Osteoblast (primary cell): ENCODE results near the gene NME3. TPM values are rescaled to one million over a fixed set of nuclear protein-coding genes. Genes with fewer than 3 reads are reported as not detected.

Experiments used
- DNase-seq: peaks from one replicate; pipeline ENCODE4 v3.0.0; 2011; ENCODE audit warnings: low spot score, mixed read lengths; ENCODE audit not compliant: insufficient read length; ENCODE audit errors: missing footprints
- H2AFZ ChIP-seq: 2 replicates; pipeline ENCODE4 v1.6.0; 2011; ENCODE audit warnings: mild to moderate bottlenecking, low read length
- H3K27ac ChIP-seq: 2 replicates; pipeline ENCODE4 v1.5.1; 2011; ENCODE audit warnings: mild to moderate bottlenecking, low read depth, low read length, moderate library complexity
- H3K27me3 ChIP-seq: 2 replicates; pipeline ENCODE4 v1.6.0; 2012; ENCODE audit warnings: mild to moderate bottlenecking, control low read depth, inconsistent platforms, low read length, moderate library complexity; ENCODE audit not compliant: insufficient read depth
- H3K36me3 ChIP-seq: 2 replicates; pipeline ENCODE4 v1.5.1; 2011; ENCODE audit warnings: mild to moderate bottlenecking, low read length, control low read depth, moderate library complexity; ENCODE audit not compliant: insufficient read depth
- H3K4me1 ChIP-seq: 2 replicates; pipeline ENCODE4 v1.5.1; 2011; ENCODE audit warnings: mild to moderate bottlenecking, low read length, control low read depth, moderate library complexity; ENCODE audit not compliant: insufficient read depth
- H3K4me2 ChIP-seq: 2 replicates; pipeline ENCODE4 v1.6.0; 2011; ENCODE audit warnings: mild to moderate bottlenecking, low read length; ENCODE audit not compliant: insufficient read depth
- H3K4me3 ChIP-seq: fragments of 200-600 bp; sonication (generic); 3 replicates; pipeline ENCODE4 v1.5.1; 2012; ENCODE audit warnings: mild to moderate bottlenecking, low read length, inconsistent platforms; ENCODE audit not compliant: insufficient read depth
- H3K79me2 ChIP-seq: 2 replicates; pipeline ENCODE4 v1.6.0; 2012; ENCODE audit warnings: mild to moderate bottlenecking, low read length, control low read depth, inconsistent platforms; ENCODE audit not compliant: insufficient read depth
- H3K9me3 ChIP-seq: 2 replicates; pipeline ENCODE4 v1.5.1; 2011; ENCODE audit warnings: low read depth, low read length, control low read depth
- H4K20me1 ChIP-seq: 2 replicates; pipeline ENCODE4 v1.6.0; 2012; ENCODE audit warnings: mild to moderate bottlenecking, low read length, control low read depth; ENCODE audit not compliant: insufficient read depth
- CTCF ChIP-seq: IDR thresholded peaks from 2 replicates; pipeline ENCODE4 v1.5.1; 2011; ENCODE audit warnings: mild to moderate bottlenecking, low read depth, low read length, moderate library complexity; ENCODE audit errors: extremely low read depth
- total RNA-seq: library from RNA; depleted of rRNA; stranded (reverse); fragments of >200 nt; gene quantifications from 2 replicates; pipeline ENCODE4 v1.2.3, GENCODE V29; 2012

Gene NME3
- total RNA-seq, 1 donor: 55.4 TPM

DNA sequence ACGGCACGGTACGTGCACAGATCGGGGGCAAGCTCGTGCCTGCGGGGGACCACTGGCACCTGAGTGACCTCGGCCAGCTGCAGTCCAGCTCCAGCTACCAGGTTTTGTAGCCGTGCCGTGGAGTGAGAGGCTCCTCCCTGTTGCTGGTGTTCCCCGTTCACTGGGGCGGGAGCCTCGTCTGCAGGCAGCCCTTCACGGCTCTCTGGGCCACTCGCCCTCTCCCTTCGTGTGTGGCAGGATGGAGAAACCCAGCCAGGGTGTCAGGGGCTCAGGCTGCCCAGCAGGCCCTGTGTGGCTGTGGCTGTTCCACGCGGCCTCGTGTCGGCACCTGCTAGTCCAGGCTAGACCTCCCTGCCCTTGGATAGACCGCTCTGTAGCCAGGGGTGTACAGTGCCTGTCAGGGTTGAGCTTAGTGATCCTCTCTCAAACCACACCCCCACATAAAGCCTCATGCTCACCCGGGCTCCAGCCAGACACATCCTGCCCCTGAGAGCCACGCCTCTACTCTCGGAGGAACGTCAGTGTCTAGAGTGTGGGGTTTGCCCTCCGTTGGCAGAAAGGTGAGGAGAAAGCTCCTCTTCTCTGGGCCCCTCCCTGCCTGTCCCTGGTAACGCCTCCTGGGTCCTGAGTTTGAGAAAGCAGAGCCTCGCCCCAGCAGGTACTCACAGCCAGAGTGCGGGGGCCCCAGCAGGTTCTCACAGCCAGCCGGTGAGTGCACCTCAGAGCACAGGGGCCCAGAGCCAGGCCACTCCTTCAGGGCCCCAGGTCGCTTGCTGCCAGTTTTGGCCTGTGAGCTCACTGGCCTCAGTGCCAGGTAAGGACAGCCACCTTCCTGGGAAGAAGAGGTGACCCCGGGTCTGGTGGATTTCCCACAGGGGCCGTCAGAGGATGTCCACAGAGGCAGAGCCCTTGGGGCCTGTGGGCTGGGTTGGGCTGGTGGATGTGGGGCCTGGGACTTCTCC is 27.7 kb downstream of the NME3 start:
- H3K27me3 ChIP-seq: no peaks in the 10 kb centered on the region
- DNase-seq: peak; percentile 75
- H3K4me3 ChIP-seq: no peak overlapping the region
- H2AFZ ChIP-seq: no peak overlapping the region
- H4K20me1 ChIP-seq: peaks cover 24% of the 10 kb centered on the region
- H3K27ac ChIP-seq: no peak overlapping the region
- peaks cover 23% of the 10 kb centered on the region for H3K79me2 ChIP-seq
- peaks cover 22% of the 10 kb centered on the region for H3K4me1 ChIP-seq
- no peak overlapping the region for H3K4me2 ChIP-seq
- no peak for TF ChIP-seq CTCF
- peaks cover 29% of the 10 kb centered on the region for H3K36me3 ChIP-seq
- no peaks in the 10 kb centered on the region for H3K9me3 ChIP-seq

GRCh38 chr16:1741553-1742165 is 29.7 kb downstream of the NME3 start:
- Histone ChIP-seq H4K20me1 (peaks cover 28% of the 10 kb centered on the region), H2AFZ (no peak overlapping the region), H3K79me2 (peaks cover 29% of the 10 kb centered on the region), H3K4me1 (peaks cover 19% of the 10 kb centered on the region), H3K27ac (no peak overlapping the region), H3K27me3 (no peaks in the 10 kb centered on the region), H3K36me3 (peaks cover 21% of the 10 kb centered on the region), H3K4me3 (no peak overlapping the region), H3K4me2 (no peak overlapping the region), H3K9me3 (no peaks in the 10 kb centered on the region)
- peak; percentile 59 for DNase-seq
- TF ChIP-seq CTCF: no peak

DNA sequence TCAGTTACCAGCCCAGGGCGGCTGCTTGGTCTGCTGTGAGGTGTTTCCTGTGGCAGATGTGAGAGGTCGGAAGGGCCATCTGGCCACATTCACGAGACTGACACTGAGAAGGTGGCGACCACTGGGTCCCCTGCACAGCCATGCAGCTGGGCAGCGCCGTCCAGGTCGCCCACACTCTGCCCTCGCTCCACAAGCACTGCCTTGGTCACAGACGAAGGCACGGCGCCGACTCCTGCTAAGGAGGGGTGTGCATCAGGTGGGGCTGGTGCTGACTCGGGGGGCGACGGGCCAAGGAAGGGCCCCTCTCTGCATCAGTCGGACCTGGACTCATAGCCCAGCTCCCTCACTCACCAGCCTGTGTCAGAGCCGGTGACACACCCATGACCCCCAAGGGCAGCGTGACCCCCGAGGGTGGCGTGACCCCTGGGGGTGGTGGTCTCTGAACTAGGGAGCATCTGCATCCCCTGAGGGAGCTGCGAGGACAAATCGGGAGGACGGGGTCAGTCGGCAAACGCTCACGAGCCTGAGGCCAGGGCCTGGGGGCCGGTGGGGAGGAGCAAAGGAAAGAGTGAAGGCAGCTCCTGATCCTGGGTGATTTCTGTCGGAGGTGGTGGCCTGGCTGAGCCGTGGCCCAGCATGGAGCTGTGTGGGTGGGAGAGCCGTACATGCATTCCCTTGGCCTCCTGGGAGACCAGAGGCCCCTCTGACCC is 30.4 kb downstream of the NME3 start:
- H3K36me3 ChIP-seq: peaks cover 21% of the 10 kb centered on the region
- no peak for DNase-seq
- no peak overlapping the region for H2AFZ ChIP-seq
- H3K4me2 ChIP-seq: no peak overlapping the region
- no peak overlapping the region for H3K4me3 ChIP-seq
- peaks cover 28% of the 10 kb centered on the region for H4K20me1 ChIP-seq
- H3K79me2 ChIP-seq: peaks cover 32% of the 10 kb centered on the region
- H3K27me3 ChIP-seq: no peaks in the 10 kb centered on the region
- no peak overlapping the region for H3K27ac ChIP-seq
- TF ChIP-seq CTCF: no peak
- H3K9me3 ChIP-seq: no peaks in the 10 kb centered on the region
- H3K4me1 ChIP-seq: peaks cover 11% of the 10 kb centered on the region
